Stimulated activated CD4-positive, alpha-beta T cell treated with anti-CD3 and anti-CD28 coated beads, TNF-alpha, amount 100 ng/mL, for 4 hours (primary cell): ENCODE data around the gene ASTL.
"Not testable (repeated sequence)": the region's sequence is repeated elsewhere in the genome, so short reads cannot be mapped to it uniquely, and the experiment has no call there.

Experiments
- DNase-seq, 3 experiments: peaks; one replicate each; pipeline ENCODE4 v3.0.0-alpha.2; 2020; ENCODE audit warnings: low read depth in 3 of 3

ASTL gene

GRCh38 chr2:96099861-96100798 lies 38.2 kb downstream of the ASTL start:
- DNase-seq = no peak

- DNase-seq = no peak
These were observed 39.3 kb downstream of the ASTL start for GRCh38 chr2:96098900-96099590.

GRCh38 chr2:96097951-96098823 lies 40.1 kb downstream of the ASTL start:
- DNase-seq = no peak

GRCh38 chr2:96097441-96097840 lies 40.9 kb downstream of the ASTL start:
- no peak for DNase-seq

GRCh38 chr2:96095116-96095636 lies 43.1 kb downstream of the ASTL start:
- no peak for DNase-seq

GRCh38 chr2:96093528-96093927 lies 44.8 kb downstream of the ASTL start:
- no peak for DNase-seq

GRCh38 chr2:96092951-96093350 lies 45.4 kb downstream of the ASTL start:
- no peak for DNase-seq

GRCh38 chr2:96092573-96092877 lies 45.8 kb downstream of the ASTL start:
- DNase-seq = no peak

- no peak for DNase-seq
These were observed 46.4 kb downstream of the ASTL start for GRCh38 chr2:96091711-96092572.

- no peak for DNase-seq
These were observed 47.1 kb downstream of the ASTL start for GRCh38 chr2:96091141-96091710.

- DNase-seq = no peak
These were observed 47.9 kb downstream of the ASTL start for GRCh38 chr2:96090196-96090926.

GRCh38 chr2:96089356-96090195 lies 48.7 kb downstream of the ASTL start:
- DNase-seq = no peak

- DNase-seq = no peak
These were observed 49.7 kb downstream of the ASTL start for GRCh38 chr2:96088340-96089335.

- DNase-seq = no peak
These were observed 51.2 kb downstream of the ASTL start for GRCh38 chr2:96087130-96087529.

GRCh38 chr2:96085541-96086355 lies 52.6 kb downstream of the ASTL start:
- DNase-seq = no peak

GRCh38 chr2:96084858-96085518 lies 53.3 kb downstream of the ASTL start:
- not testable (repeated sequence) for DNase-seq
